KG1 (cell line): ENCODE measurements around the gene GOLGA8H.
"Not testable (repeated sequence)": the region's sequence is repeated elsewhere in the genome, so short reads cannot be mapped to it uniquely, and the experiment has no call there.

ENCODE experiments used
- DNase-seq: peaks from one replicate; lab custom pipeline; 2025; lab: John Stamatoyannopoulos, UW

The GOLGA8H gene, protein sequence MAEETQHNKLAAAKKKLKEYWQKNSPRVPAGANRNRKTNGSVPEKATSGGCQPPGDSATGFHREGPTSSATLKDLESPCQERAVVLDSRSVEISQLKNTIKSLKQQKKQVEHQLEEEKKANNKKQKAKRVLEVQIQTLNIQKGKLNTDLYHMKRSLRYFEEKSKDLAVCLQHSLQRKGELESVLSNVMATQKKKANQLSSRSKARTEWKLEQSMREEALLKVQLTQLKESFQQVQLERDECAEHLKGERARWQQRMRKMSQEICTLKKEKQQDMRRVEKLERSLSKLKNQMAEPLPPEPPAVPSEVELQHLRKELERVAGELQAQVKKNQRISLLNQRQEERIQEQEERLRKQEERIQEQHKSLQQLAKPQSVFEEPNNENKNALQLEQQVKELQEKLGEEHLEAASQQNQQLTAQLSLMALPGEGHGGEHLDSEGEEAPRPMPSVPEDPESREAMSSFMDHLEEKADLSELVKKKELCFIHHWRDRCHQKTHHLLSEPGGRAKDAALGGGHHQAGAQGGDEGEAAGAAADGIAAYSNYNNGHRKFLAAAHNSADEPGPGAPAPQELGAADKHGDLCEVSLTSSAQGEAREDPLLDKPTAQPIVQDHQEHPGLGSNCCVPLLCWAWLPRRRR

DNA sequence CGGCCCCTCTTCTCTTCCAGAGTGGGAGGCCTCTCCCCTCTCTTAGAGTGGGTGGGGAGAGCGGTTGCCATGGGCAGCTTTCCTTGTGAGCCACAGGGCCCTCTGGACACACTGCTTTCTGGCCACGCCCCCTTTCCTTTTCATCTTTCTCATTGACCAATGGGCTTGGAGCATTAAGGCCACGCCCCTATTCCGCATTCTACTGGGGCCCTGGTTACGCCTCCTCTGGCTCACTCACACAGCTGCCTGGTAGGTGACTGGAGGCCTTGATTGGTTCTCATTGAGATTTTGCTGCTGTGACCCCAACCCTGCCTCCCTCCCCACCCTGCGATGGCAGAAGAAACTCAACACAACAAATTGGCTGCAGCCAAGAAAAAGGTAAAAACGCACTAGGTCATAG, at the start of gene GOLGA8H:
GOLGA8H (plus strand) TSS at position 233 of the 400 bp plus-strand sequence; CDS start at position 331, 98 bp downstream.
- DNase-seq, result not testable (repeated sequence)

DNA sequence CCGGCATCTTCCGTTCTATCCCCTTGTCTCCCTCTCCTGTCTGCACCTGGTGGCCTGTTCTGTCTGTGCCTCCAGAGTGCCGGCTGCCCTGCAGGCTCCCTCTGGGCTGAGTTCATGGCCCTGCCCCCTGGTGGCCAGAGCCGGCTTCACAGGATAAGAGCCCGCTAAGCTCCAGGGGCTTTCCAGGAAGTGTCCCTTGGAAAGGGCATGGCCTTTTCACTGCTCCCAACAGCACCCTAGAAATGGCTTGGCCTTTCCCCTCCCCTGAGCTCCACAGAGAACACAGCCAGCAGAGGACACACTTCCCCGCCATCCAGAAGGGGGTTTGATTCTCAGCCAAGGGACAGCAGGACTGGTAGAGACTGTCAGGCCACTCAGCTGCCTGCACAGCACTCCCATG, 36.9 kb upstream of the GOLGA8H start:
- DNase-seq, result not testable (repeated sequence)

GRCh38 chr15:30573012-30573491, 30.8 kb upstream of the GOLGA8H start:
- DNase-seq, result not testable (repeated sequence)

DNA sequence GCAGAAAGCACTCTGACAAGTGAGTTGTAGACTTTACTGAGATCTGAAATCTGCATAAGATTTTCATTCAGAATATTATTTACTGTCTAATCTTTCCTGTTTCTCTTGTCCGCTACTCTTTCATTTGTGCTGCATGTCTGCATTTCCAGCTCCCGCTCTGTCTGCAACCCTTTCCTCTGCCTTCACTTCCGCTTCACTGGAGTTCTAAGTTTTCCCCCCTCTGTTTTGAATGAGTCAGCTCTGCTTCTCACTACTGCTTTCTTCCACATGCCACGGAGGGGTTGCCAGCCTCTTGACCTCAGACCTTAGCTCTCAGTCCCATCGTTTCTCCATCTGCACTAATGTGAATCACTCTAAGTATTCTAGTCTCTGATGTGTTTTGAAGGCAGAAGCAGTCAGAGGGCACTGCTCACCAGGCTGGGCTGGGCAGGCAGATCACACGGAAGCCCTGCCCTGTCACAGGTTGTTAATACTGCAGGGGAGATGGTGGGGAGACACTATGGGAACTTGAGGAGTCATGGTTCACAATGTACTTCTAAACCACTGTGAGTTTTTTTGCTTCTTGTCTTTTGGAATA, 24.3 kb upstream of the GOLGA8H start:
- DNase-seq, result not testable (repeated sequence)

- not testable (repeated sequence) for DNase-seq
These were observed 23.1 kb upstream of the GOLGA8H start for GRCh38 chr15:30580716-30581115.

GRCh38 chr15:30598953-30599352, 4.9 kb upstream of the GOLGA8H start:
- not testable (repeated sequence) for DNase-seq

- not testable (repeated sequence) for DNase-seq
These were observed 8.4 kb downstream of the GOLGA8H start for GRCh38 chr15:30612271-30612670.

GRCh38 chr15:30621342-30621741, 17.5 kb downstream of the GOLGA8H start:
- DNase-seq, result not testable (repeated sequence)

- not testable (repeated sequence) for DNase-seq
These were observed 21.8 kb downstream of the GOLGA8H start, which contains the start of gene ARHGAP11B for GRCh38 chr15:30625436-30626193. ARHGAP11B (plus strand) TSS chr15:30626128.

- DNase-seq, result not testable (repeated sequence)
These were observed 22.4 kb downstream of the GOLGA8H start for GRCh38 chr15:30626194-30626565.

DNA sequence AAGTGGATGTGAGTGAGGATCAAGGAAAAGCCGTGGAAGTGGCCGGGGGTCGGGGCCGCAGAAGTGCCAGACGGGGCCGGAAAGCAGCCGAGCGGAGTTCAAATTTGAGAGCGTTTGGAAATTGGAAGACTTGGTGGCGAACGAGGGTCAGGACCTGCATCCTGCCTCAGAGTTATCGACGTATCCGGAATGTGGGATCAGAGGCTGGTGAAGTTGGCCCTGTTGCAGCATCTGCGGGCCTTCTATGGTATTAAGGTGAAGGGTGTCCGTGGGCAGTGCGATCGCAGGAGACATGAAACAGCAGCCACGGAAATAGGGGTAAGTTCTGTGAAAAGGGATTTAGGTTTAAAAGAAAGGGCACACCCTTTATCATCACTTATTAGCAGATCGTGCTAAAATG, 22.8 kb downstream of the GOLGA8H start:
- DNase-seq, result not testable (repeated sequence)

DNA sequence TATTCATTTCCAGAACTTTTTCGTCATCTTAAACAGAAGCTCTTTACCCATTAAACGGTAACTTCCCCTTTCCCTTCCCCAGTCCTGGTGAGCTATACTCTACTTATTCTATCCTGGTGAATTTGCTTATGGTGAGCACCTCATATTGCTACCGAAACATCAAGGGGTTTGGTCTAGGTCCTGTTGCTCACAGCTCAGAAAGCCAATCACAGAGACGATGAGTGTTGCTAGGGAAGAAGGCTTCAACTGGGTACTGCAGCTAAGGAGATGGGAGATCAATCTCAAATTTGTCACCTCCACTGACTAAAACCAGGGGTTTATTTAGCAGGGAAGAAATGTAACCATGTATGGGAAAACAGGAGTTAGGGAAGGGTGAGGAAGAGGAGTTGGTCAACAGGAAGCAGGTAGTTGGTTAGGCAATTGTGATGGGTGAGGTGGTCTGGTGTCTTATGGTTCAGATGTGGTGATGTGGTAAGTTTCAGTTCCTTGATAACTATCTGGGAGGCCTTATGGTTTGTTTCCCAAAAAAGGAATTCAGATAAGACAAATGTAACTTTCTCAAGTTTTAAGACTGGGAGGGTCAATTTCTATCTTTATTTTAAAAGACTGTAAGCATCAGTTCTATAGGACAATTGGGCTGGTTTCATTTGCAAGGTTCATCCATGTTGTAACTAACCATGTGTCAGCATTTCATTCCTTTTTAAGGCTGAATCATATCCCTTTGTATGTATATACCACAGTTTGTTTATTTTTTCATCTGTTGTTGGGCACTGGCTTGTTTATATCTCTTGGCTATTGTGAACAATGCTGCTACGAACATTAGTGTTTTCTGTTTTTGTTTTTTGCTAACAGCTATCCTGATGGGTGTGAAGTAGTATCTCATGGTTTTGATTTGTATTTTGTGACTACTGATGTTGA, 46.4 kb downstream of the GOLGA8H start:
- DNase-seq, result no peak

DNA sequence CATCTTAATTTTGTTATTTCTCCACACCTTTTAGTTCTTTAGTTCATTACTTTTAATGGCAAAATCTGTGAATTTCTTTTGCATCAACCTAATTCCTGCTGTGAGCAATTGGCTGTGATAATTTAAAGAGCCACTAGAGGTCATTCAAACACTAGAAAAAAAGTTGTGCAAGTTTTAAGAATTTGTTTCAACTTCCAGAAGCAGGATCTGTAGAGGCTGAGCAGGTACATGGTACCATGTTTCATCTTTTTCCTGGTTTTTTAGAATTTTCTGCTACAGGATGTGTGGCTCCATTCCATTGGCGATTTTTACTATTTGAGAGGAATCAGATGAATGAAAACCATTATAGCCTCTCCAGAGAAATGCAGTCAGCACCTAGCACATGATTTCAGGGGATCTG, 57.3 kb downstream of the GOLGA8H start:
- DNase-seq, result not testable (repeated sequence)
